ENCODE data around the gene RELN. TPM values are rescaled to one million over a fixed set of nuclear protein-coding genes. Genes with fewer than 3 reads are reported as not detected.

Gene RELN
- total and polyA plus RNA-seq, 2 donors from 2014 or later = 0.95 to 5.4 TPM

DNA sequence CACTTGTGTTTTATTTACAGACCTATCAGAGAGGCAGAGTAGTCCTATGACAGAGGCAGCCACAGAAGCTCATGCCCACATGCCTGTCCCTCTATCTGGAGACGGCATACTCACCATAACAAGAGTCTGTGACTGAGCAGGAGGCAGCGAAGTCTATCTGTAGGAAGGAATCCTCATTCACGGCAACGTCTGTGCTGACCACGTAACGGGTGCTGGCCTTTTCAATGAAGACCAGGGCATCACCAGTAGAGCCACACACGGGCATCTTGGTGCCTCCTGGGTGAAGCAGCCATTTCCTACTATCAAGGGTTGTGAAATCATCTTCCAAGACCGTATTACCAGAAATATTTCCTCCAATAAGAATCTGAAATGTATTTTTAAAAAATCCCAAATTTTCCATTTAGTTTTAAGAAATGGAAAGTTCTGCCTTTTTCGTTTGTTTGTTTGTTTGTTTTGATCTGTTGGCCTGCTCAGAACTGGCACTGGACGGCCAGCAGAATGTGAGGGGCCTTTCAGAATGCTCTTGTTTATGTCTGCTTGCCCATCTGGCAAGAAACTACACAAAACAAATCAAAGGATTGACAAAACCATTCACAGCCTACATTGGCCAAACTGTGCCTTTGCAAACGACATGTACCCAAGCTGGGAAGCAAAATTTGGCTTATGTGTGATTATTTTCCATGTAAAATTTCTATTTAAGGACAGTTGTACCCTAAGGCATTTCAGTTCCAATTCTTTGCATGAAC is 450.3 kb downstream of the RELN start:
- FAIRE-seq (no peak), DNase-seq (no peak)
- no peaks in the 10 kb centered on the region for H3K27me3 ChIP-seq (ENCODE audit: control insufficient read depth, insufficient read depth, low read length)
- H3K4me3 ChIP-seq (ENCODE audit: low read length in 3 of 3) = no peak overlapping the region
- no peaks in the 10 kb centered on the region for H3K9me3 ChIP-seq (ENCODE audit: control insufficient read depth in 2 of 3, insufficient read depth in 1 of 3, low read length in 3 of 3)
- H3K27ac ChIP-seq (ENCODE audit: low read depth in 2 of 2, low read length in 2 of 2) = no peak overlapping the region
- TF ChIP-seq, protein P1, sequence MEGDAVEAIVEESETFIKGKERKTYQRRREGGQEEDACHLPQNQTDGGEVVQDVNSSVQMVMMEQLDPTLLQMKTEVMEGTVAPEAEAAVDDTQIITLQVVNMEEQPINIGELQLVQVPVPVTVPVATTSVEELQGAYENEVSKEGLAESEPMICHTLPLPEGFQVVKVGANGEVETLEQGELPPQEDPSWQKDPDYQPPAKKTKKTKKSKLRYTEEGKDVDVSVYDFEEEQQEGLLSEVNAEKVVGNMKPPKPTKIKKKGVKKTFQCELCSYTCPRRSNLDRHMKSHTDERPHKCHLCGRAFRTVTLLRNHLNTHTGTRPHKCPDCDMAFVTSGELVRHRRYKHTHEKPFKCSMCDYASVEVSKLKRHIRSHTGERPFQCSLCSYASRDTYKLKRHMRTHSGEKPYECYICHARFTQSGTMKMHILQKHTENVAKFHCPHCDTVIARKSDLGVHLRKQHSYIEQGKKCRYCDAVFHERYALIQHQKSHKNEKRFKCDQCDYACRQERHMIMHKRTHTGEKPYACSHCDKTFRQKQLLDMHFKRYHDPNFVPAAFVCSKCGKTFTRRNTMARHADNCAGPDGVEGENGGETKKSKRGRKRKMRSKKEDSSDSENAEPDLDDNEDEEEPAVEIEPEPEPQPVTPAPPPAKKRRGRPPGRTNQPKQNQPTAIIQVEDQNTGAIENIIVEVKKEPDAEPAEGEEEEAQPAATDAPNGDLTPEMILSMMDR (IDR thresholded peaks at IDR 0.05; ENCODE audit: borderline replicate concordance, extremely low read depth, insufficient read depth) = no peak
- H3K36me3 ChIP-seq (ENCODE audit: control insufficient read depth in 2 of 3, insufficient read depth in 3 of 3, low read length in 3 of 3) = no peaks in the 10 kb centered on the region
- intact Hi-C loops (cut with DNase I) = no loop called here
- no peak overlapping the region for H3K9ac ChIP-seq (ENCODE audit: low read length in 3 of 3)
- no peaks in the 10 kb centered on the region for H3K4me1 ChIP-seq (ENCODE audit: control insufficient read depth in 2 of 3, insufficient read depth in 2 of 3, low read depth in 1 of 3, low read length in 3 of 3)

GRCh38 chr7:103533761-103534160 is 455.7 kb downstream of the RELN start:
- DNase-seq (no peak), FAIRE-seq (no peak)
- H3K36me3 ChIP-seq (ENCODE audit: control insufficient read depth in 2 of 3, insufficient read depth in 3 of 3, low read length in 3 of 3) = no peaks in the 10 kb centered on the region
- intact Hi-C loops (cut with DNase I) = no loop called here
- H3K27ac ChIP-seq (ENCODE audit: low read depth in 2 of 2, low read length in 2 of 2) = no peak overlapping the region
- no peaks in the 10 kb centered on the region for H3K9me3 ChIP-seq (ENCODE audit: control insufficient read depth in 2 of 3, insufficient read depth in 1 of 3, low read length in 3 of 3)
- H3K9ac ChIP-seq (ENCODE audit: low read length in 3 of 3) = no peak overlapping the region
- TF ChIP-seq, protein P1 (IDR thresholded peaks at IDR 0.05; ENCODE audit: borderline replicate concordance, extremely low read depth, insufficient read depth) = no peak
- H3K4me1 ChIP-seq (ENCODE audit: control insufficient read depth in 2 of 3, insufficient read depth in 2 of 3, low read depth in 1 of 3, low read length in 3 of 3) = no peaks in the 10 kb centered on the region
- no peaks in the 10 kb centered on the region for H3K27me3 ChIP-seq (ENCODE audit: control insufficient read depth, insufficient read depth, low read length)
- no peak overlapping the region for H3K4me3 ChIP-seq (ENCODE audit: low read length in 3 of 3)

GRCh38 chr7:103532955-103533354 is 456.5 kb downstream of the RELN start:
- TF ChIP-seq, protein P1 (IDR thresholded peaks at IDR 0.05; ENCODE audit: borderline replicate concordance, extremely low read depth, insufficient read depth) = no peak
- Histone ChIP-seq H3K4me1 (ENCODE audit: control insufficient read depth in 2 of 3, insufficient read depth in 2 of 3, low read depth in 1 of 3, low read length in 3 of 3) (no peaks in the 10 kb centered on the region), H3K4me3 (ENCODE audit: low read length in 3 of 3) (no peak overlapping the region), H3K9me3 (ENCODE audit: control insufficient read depth in 2 of 3, insufficient read depth in 1 of 3, low read length in 3 of 3) (no peaks in the 10 kb centered on the region), H3K27me3 (ENCODE audit: control insufficient read depth, insufficient read depth, low read length) (no peaks in the 10 kb centered on the region), H3K9ac (ENCODE audit: low read length in 3 of 3) (no peak overlapping the region), H3K27ac (ENCODE audit: low read depth in 2 of 2, low read length in 2 of 2) (no peak overlapping the region), H3K36me3 (ENCODE audit: control insufficient read depth in 2 of 3, insufficient read depth in 3 of 3, low read length in 3 of 3) (no peaks in the 10 kb centered on the region)
- intact Hi-C loops (cut with DNase I) = no loop called here
- DNase-seq (no peak), FAIRE-seq (no peak)
